PC-9 (cell line): ENCODE measurements around the gene HMGN2.

ENCODE experiments used
- CTCF ChIP-seq: fragments of 200-600 bp; sonication (generic); conservative IDR thresholded peaks from 2 replicates; pipeline ENCODE4 v1.6.1; 2017; ENCODE audit warnings: mixed run types, antibody characterized with exemption, mild to moderate bottlenecking, moderate library complexity
- EZH2 ChIP-seq: fragments of 200-600 bp; sonication (generic); IDR thresholded peaks from 2 replicates; pipeline ENCODE4 v1.8.0; 2017; ENCODE audit warnings: antibody characterized with exemption, low read depth

- TF ChIP-seq CTCF: no peak
- no peak for TF ChIP-seq EZH2
Measured at GRCh38 chr1:26459148-26459547, 13.1 kb upstream of the HMGN2 start.
